Uterus (tissue), 4 donors: ENCODE measurements around the gene FBRSL1. TPM values are rescaled to one million over a fixed set of nuclear protein-coding genes. Genes with fewer than 3 reads are reported as not detected.
"Not testable (repeated sequence)": the region's sequence is repeated elsewhere in the genome, so short reads cannot be mapped to it uniquely, and the experiment has no call there.

Experiments used
- DNase-seq, 2 donors: peaks; one replicate each; pipeline ENCODE4 v3.0.0-alpha.2; 2019 to 2020
- H3K27ac ChIP-seq, 2 donors: fragments of 200-600 bp; sonication (generic); 1 replicate in 1 of 2; 2 replicates in 1 of 2; pipeline ENCODE4 v1.5.1; 2016 to 2018
- H3K27me3 ChIP-seq, 2 donors: fragments of 200-600 bp; sonication (generic); one replicate each; pipeline ENCODE4 v1.5.1; 2018 to 2019; ENCODE audit warnings: control low read depth in 1 of 2
- H3K36me3 ChIP-seq, 2 donors: fragments of 200-600 bp; sonication (generic); one replicate each; pipeline ENCODE4 v1.5.1; 2019; ENCODE audit warnings: control low read depth in 1 of 2
- H3K4me1 ChIP-seq, 2 donors: fragments of 200-600 bp; sonication (generic); one replicate each; pipeline ENCODE4 v1.5.1; 2018 to 2019; ENCODE audit warnings: control low read depth in 1 of 2
- H3K4me3 ChIP-seq, 2 donors: fragments of 200-600 bp; sonication (generic); 1 replicate in 1 of 2; 2 replicates in 1 of 2; pipeline ENCODE4 v1.5.1; 2018 to 2019; ENCODE audit warnings: mild to moderate bottlenecking in 1 of 2
- H3K9me3 ChIP-seq, 2 donors: fragments of 200-600 bp; sonication (generic); one replicate each; pipeline ENCODE4 v1.5.1; 2019; ENCODE audit warnings: control low read depth in 1 of 2
- POLR2A ChIP-seq, 2 donors: fragments of 450-650 bp; IDR thresholded peaks; one replicate each; pipeline ENCODE4 v1.6.1; 2016; ENCODE audit warnings: antibody characterized with exemption in 2 of 2, mild to moderate bottlenecking in 1 of 2, moderate library complexity in 1 of 2
- intact Hi-C: fragments of 100-400 bp; cut with DNase I; formaldehyde crosslinking; loops from one replicate; pipeline ENCODE4 v1.15.1; 2023; ENCODE audit warnings: low total_unique reads
- total RNA-seq, 4 donors: library from RNA; depleted of rRNA in 3 of 4; stranded (reverse); fragments of >200 nt in 3 of 4; gene quantifications; one replicate each; pipeline versions ENCODE4 v1.1.0 to v1.2.4, GENCODE V29; 2014 to 2023
- TF ChIP-seq, protein P1 (sequence below), 4 experiments: fragments of 200-600 bp in 2 of 4; fragments of 450-650 bp in 2 of 4; sonication (generic) in 2 of 4; IDR thresholded peaks; one replicate each; pipeline ENCODE4 v1.5.1; 2016 to 2019; ENCODE audit warnings: antibody characterized with exemption in 4 of 4, mild to moderate bottlenecking in 2 of 4, moderate library complexity in 1 of 4
- donor health status: DM: yes; HTN: yes; CAD: no.

Gene FBRSL1
- total RNA-seq = 10 to 100 TPM in 2 of 4 donors, 1 to 10 TPM in 2; 2.9 to 59.1 (median 31.8) TPM

DNA sequence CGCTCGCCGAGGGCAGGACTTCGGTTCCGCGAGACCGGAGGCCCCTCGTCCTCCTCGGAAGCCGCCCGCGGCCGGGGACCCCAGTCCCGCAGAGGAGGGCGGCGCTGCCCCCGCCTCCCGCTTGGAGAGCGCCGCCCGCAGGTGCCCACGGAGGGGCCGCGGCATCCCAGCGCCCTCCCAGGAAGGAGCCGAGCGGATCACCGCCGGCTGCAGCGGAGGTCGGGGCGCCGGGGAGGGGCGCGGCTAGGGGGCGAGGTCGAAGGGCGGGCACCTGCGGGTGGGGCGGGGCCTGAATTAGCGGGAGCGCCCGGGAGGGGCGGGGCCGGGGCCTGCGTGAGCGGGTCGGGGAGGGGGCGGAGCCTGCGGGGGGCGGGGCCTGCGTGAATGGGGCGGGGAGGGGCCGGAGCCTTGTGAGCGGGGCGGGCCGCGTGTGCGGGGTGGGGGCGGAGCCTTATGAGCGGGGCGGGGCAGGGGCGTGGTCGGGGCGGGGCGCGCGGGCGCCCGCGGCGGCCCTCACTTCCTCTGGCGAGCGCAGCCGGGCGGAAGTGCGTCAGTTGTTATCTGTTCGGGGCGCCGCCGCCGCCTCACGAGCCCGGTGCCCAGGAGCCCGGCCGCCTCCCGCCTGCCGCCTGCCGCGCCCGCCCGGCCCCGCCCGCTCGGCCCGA, at the start of gene FBRSL1:
Gene FBRSL1, plus strand, starts transcription at position 550 of the 665 bp plus-strand sequence.
- Histone ChIP-seq H3K27me3 (no peaks in the 10 kb centered on the region), H3K36me3 (no peaks in the 10 kb centered on the region), H3K27ac (peak within 1 kb of the TSS; percentile 64 to 76), H3K4me1 (peaks cover 0 to 36% of the 10 kb centered on the region in 2 donors), H3K9me3 (no peaks in the 10 kb centered on the region), H3K4me3 (peak within 1 kb of the TSS; percentile 46 to 92)
- intact Hi-C loops = no loop called here
- TF ChIP-seq, protein P1, sequence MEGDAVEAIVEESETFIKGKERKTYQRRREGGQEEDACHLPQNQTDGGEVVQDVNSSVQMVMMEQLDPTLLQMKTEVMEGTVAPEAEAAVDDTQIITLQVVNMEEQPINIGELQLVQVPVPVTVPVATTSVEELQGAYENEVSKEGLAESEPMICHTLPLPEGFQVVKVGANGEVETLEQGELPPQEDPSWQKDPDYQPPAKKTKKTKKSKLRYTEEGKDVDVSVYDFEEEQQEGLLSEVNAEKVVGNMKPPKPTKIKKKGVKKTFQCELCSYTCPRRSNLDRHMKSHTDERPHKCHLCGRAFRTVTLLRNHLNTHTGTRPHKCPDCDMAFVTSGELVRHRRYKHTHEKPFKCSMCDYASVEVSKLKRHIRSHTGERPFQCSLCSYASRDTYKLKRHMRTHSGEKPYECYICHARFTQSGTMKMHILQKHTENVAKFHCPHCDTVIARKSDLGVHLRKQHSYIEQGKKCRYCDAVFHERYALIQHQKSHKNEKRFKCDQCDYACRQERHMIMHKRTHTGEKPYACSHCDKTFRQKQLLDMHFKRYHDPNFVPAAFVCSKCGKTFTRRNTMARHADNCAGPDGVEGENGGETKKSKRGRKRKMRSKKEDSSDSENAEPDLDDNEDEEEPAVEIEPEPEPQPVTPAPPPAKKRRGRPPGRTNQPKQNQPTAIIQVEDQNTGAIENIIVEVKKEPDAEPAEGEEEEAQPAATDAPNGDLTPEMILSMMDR (IDR thresholded peaks at IDR 0.05) = no peak
- peak; percentile 46 to 53 for TF ChIP-seq POLR2A (IDR thresholded peaks at IDR 0.05)
- peak; percentile 88 to 89 for DNase-seq

DNA sequence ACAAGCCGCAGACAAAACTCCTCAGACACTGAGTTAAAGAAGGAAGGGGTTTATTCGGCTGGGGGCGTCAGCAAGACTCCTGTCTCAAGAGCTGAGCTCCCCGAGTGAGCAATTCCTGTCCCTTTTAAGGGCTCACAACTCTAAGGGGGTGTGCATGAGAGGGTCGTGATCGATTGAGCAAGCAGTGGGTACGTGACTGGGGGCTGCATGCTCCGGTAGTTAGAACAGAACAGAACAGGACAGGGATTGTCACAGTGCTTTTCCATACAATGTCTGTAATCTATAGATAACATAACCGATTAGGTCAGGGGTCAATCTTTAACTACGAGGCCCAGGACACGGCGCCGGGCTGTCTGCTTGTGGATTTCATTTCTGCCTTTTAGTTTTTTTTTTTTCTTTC, 49.5 kb upstream of the FBRSL1 start:
- H3K27me3 ChIP-seq, H3K9me3 ChIP-seq, H3K4me3 ChIP-seq, H3K4me1 ChIP-seq, H3K27ac ChIP-seq, H3K36me3 ChIP-seq, DNase-seq, intact Hi-C loops: not testable (repeated sequence)

DNA sequence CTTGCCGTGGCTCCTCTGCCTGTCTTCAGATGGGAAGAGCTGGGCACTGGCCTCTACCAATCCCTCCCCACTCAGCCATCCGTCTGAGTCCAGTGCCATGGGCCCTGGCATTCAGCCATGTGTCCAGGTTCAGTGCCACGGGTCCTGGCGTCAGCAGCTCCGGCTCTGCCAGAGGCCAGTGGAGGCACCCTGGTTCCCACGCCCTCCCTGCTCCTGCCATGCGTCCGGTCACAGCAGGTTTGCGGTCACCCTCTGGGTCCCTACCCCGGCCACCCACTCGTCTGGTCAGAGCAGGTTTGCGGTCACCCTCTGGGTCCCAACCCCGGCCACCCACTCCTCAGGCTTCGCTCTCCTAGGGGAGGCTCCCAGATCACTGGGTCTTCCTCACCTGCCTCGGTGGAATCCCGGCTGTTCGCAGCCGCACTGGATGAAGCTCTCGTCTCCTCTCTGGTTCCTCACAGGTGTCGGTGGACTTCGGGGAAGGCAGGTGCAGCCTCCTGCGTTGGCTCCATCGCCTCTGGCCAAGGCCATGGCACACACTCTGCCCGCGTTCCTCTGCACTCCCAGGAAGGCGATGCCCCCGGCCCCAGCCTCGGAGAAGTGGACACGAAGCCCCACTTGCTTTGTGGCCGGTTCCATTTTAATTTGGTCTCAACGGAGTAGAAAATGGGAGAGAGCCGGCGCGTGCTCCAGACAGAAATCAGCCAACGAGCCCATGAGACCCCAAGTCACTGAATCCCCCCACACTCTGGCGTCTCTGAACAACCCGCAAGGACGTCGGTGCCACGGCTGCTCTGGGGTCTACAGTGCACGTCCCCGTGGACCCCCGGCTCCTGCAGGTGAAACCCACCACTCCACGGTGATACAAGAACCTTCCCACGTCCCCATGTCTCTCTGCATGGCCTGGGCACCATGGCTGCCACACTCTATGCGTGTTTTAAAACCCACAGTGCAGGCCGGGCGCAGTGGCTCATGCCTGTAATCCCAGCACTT, 47.8 kb upstream of the FBRSL1 start:
- Histone ChIP-seq H3K4me3 (no peak overlapping the region), H3K4me1 (no peaks in the 10 kb centered on the region), H3K27me3 (no peaks in the 10 kb centered on the region), H3K36me3 (no peaks in the 10 kb centered on the region), H3K9me3 (no peaks in the 10 kb centered on the region), H3K27ac (no peak overlapping the region)
- no peak for TF ChIP-seq POLR2A (IDR thresholded peaks at IDR 0.05)
- TF ChIP-seq, protein P1 (IDR thresholded peaks at IDR 0.05) = no peak
- intact Hi-C loops = no loop called here
- DNase-seq = no peak

DNA sequence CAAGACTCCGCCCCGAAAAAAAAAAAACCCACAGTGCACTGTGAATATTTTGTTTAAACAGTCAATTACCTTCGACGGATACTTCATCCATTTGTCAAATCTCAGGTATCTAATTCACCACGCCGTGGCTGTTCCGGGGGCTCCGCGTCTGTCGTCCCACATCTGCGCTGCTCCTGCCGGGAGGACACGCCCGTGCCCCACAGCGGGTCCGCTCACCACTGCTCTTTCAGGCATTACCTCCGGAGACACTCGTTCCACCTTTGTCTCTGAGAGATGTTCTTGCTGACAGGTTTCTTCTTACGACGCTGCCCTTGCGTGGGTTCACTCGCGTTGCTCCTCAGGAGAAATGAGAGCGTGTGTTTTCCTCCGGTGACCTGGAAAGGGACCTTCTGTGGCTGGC, 46.9 kb upstream of the FBRSL1 start:
- DNase-seq = no peak
- intact Hi-C loops = no loop called here
- no peaks in the 10 kb centered on the region for H3K4me1 ChIP-seq
- H3K27me3 ChIP-seq = no peaks in the 10 kb centered on the region
- TF ChIP-seq POLR2A (IDR thresholded peaks at IDR 0.05) = no peak
- TF ChIP-seq, protein P1 (IDR thresholded peaks at IDR 0.05) = no peak
- H3K27ac ChIP-seq = no peak overlapping the region
- H3K4me3 ChIP-seq = no peak overlapping the region
- H3K9me3 ChIP-seq = no peaks in the 10 kb centered on the region
- H3K36me3 ChIP-seq = no peaks in the 10 kb centered on the region

DNA sequence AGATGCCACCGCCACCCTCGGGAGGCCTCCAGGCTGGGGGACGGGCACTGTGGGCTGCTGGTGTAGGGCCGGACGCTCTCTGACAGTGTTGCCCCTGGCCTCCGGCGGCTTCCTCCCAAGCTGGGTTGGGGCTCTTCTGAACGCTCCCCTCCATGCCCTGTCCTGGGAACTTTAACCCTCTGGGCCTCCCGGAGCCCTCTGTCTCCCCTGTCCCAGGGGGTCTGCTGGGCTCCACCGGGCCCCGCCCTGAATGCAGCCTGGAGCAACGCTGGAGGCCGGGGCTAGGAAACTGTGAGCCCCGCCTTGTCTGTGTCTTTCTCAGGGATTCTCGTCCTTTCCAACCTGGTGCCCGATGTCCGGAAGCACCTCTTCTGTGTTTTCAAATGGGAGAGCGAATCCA, 45.7 kb upstream of the FBRSL1 start:
- Histone ChIP-seq H3K36me3 (no peaks in the 10 kb centered on the region), H3K27me3 (no peaks in the 10 kb centered on the region), H3K27ac (no peak overlapping the region), H3K4me1 (no peaks in the 10 kb centered on the region), H3K9me3 (no peaks in the 10 kb centered on the region), H3K4me3 (no peak overlapping the region)
- intact Hi-C loops = no loop called here
- DNase-seq = no peak
- TF ChIP-seq POLR2A (IDR thresholded peaks at IDR 0.05) = no peak
- TF ChIP-seq, protein P1 (IDR thresholded peaks at IDR 0.05) = no peak
